ENCODE results near the gene SPTB.

The SPTB gene

DNA sequence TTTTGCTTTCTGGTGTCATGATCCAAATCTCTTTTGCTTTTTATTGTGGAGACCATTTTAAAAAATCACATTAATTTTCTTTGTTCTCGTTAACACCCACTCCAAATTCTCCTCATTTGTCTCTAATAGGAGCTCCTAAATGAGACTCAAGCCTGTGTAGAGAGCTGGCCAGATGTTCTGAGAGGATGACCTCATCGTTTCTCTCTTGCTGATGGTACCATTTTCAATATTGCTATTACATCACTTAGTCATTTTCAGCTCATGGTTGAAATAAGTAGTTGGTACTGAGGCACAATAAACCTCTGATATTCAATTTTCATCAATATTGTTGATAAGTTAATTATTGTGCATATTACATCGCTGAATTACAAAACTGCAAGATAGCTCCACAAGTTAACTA, 31.5 kb downstream of the SPTB start:
- no peak for DNase-seq

DNA sequence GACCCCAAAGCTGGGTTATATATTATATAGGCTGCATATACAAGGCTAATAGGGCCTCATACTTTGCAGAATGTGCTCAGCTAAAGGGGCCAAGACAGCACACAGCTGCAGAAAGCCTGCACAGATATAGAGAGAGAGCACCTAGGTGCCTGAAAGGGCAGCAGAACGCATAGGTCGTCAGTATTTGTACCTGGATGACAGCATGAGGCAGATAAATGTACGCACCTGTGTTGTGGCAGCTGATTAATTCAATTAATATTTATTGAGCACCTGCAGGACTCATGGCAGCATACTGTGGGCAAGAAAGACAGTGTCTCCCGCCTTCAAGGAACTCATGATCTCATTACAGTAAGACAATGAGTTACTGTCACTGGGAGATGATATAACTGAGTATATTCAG, 33.4 kb downstream of the SPTB start:
- no peak for DNase-seq

- no peak for DNase-seq
Measured at GRCh38 chr14:64845878-64846277, 33.8 kb downstream of the SPTB start.

- no peak for DNase-seq
Measured at GRCh38 chr14:64844969-64845536, 34.7 kb downstream of the SPTB start.

- no peak for DNase-seq
Measured at GRCh38 chr14:64844272-64844671, 35.4 kb downstream of the SPTB start.

GRCh38 chr14:64843548-64843947, 36.2 kb downstream of the SPTB start:
- no peak for DNase-seq

DNA sequence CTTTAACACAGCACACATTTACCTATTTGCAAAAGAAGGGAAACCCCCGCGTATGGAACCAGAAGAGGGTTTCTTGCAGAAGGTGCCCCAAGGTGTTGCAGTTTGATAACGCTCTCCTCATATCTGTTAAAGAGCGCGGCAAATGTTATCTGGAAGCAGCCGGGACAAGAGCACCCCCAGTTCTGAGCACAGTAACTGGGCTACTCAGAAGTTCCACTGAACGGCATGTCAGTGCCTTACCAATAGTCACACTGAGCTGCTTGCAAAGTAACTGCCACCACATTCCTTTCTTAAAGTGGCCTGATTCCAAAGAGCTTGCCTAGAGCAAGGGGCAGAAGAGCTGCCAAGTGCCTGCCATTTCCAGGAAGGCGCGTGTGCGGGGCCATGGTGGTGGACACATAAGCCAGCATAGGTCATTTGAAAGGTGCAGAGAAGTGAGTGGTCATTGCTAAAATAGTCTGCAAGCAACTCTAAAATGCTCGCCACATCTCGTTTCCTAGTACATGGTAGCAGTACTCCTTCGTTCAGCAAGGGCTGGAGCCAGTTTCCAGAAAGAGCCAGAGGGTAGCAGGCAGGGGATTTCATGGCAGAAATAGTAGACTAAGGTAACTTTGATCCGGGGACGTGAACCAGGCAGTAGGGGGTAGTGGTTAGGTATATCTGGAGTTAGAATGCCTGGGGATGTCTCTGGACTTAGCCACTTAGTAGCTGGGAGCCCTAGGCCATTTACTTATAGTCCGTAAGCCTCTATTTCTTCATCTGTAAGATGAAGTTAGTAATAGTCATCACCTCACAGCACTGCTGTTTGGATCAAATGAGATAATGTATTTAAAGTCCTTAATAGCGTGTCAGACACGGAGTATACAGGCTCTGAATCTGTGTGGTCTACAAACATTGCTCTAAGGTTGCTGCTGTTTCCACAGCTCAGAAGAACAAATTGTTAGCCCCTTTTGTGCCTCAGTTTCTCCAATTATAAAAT, 37.6 kb downstream of the SPTB start:
- no peak for DNase-seq

GRCh38 chr14:64841121-64841651, 38.5 kb downstream of the SPTB start:
- no peak for DNase-seq

GRCh38 chr14:64838656-64839055, 41.1 kb downstream of the SPTB start:
- no peak for DNase-seq

- no peak for DNase-seq
Measured at GRCh38 chr14:64835431-64835830, 44.3 kb downstream of the SPTB start.

- DNase-seq, result no peak
Measured at GRCh38 chr14:64834965-64835364, 44.7 kb downstream of the SPTB start.

GRCh38 chr14:64831419-64831818, 48.3 kb downstream of the SPTB start:
- no peak for DNase-seq

GRCh38 chr14:64830961-64831360, 48.7 kb downstream of the SPTB start:
- DNase-seq, result no peak

GRCh38 chr14:64828071-64828470, 51.6 kb downstream of the SPTB start:
- DNase-seq, result no peak

- DNase-seq, result no peak
Measured at GRCh38 chr14:64826845-64827244, 52.9 kb downstream of the SPTB start.

- no peak for DNase-seq
Measured at GRCh38 chr14:64826333-64826732, 53.4 kb downstream of the SPTB start.

DNA sequence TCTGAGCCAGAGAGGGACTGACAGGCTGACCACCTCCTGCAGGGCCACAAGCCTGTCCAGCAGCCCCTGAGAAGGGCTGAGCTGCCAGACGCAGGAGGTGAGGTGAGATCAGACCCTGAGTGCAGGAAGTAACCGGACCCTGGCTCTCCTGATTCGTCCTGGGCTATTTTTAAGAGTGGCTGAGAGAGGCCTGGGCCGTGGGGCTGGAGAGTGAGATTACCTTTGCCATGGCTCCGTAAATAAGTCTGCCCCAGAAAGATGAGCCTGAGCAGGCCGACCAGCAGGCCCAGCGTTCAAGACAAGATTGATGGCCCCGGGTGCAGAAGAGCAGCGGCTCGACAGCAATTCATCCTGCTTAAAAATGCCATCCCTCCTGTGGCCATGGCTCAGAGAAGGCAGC, 54.2 kb downstream of the SPTB start:
- no peak for DNase-seq

- DNase-seq, result no peak
Measured at GRCh38 chr14:64825006-64825405, 54.7 kb downstream of the SPTB start.

- DNase-seq, result no peak
Measured at GRCh38 chr14:64824471-64824870, 55.2 kb downstream of the SPTB start.

DNA sequence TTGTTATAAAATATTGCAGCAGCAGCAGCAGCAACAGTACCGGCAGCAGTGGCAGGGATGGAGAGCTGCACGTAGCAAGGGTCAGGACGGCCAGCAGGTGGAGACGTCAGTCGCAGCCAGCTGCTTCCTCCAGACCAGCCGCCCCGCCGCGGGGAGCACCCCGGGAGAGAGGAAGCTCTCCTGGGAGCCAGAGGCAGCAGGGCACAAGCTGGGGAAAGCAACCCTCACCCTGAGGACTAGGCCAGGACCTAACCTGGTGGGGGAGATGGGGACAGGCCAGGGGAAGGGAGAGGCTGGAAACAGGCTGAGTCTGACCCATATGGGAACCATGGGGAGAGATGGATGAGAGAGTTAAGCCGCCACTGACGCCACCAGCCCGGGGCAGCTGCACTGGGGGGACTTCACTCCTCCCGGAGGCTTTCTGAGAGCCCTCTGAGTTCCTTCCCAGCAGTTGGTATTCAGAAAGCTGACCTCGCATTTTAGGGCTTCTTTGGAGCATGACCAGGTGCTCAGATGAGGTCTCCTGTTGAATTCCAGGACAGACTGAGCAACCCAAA, 56.3 kb downstream of the SPTB start:
- DNase-seq, result peak in 3 of 4 experiments; percentile 20 to 58 (median 26)

GRCh38 chr14:64821651-64822050, 58.1 kb downstream of the SPTB start:
- DNase-seq, result no peak

- DNase-seq, result no peak
Measured at GRCh38 chr14:64818151-64818550, 61.6 kb downstream of the SPTB start.

GRCh38 chr14:64817631-64818030, 62.1 kb downstream of the SPTB start:
- DNase-seq, result no peak
